GM21360 (cell line): ENCODE results near the gene CRPPA.
"Not testable (repeated sequence)": the region's sequence is repeated elsewhere in the genome, so short reads cannot be mapped to it uniquely, and the experiment has no call there.

Experiments
- ATAC-seq: cut with Tn5 transposase; IDR thresholded peaks from one replicate; pipeline ENCODE4 v1.9.1; 2021; ENCODE audit warnings: mild to moderate bottlenecking, moderate library complexity; ENCODE audit not compliant: unreplicated experiment

The CRPPA gene

GRCh38 chr7:16398146-16399017 is 23.0 kb downstream of the CRPPA start:
- no peak for ATAC-seq

- no peak for ATAC-seq
These were observed 23.7 kb downstream of the CRPPA start for GRCh38 chr7:16397501-16398145.

- ATAC-seq: no peak
These were observed 24.4 kb downstream of the CRPPA start for GRCh38 chr7:16396766-16397500.

- no peak for ATAC-seq
These were observed 26.2 kb downstream of the CRPPA start for GRCh38 chr7:16395121-16395520.

- no peak for ATAC-seq
These were observed 27.4 kb downstream of the CRPPA start for GRCh38 chr7:16393862-16394422.

- ATAC-seq: no peak
These were observed 28.3 kb downstream of the CRPPA start for GRCh38 chr7:16392990-16393523.

- not testable (repeated sequence) for ATAC-seq
These were observed 37.6 kb downstream of the CRPPA start for GRCh38 chr7:16383786-16384185.

- ATAC-seq: not testable (repeated sequence)
These were observed 38.2 kb downstream of the CRPPA start for GRCh38 chr7:16383103-16383502.
